ENCODE measurements around the gene SLC35D3.
"Not testable (repeated sequence)": the region's sequence is repeated elsewhere in the genome, so short reads cannot be mapped to it uniquely, and the experiment has no call there.

Gene SLC35D3

DNA sequence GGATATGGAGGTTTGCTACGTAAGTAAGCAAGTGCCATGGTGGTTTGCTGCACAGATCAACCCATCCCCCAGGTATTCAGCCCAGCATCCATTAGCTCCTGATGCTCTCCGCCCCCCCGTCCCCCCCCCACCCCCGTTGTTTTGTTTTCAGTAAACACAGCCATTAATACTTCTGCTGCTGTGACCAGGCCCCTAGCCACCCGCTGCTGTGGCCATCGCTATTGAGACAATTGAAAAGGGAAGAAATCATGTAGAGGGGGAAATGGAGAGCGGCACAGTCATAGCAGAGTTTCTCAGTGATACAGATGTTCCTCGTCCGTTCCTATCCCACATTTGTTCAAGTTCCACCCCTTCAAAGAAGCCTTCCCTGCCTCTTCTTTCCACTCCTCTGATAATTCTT lies 24.9 kb downstream of the SLC35D3 start:
- ATAC-seq (no peak), DNase-seq (no peak)
- H3K36me3 Mint-ChIP-seq (ENCODE audit: low read depth): no peaks in the 10 kb centered on the region
- H3K4me3 Mint-ChIP-seq: no peak overlapping the region
- H3K27ac Mint-ChIP-seq: no peak overlapping the region
- peaks cover 15% of the 10 kb centered on the region for H3K9me3 Mint-ChIP-seq
- H3K4me1 Mint-ChIP-seq: no peaks in the 10 kb centered on the region
- H3K27me3 Mint-ChIP-seq: peaks cover 8% of the 10 kb centered on the region

DNA sequence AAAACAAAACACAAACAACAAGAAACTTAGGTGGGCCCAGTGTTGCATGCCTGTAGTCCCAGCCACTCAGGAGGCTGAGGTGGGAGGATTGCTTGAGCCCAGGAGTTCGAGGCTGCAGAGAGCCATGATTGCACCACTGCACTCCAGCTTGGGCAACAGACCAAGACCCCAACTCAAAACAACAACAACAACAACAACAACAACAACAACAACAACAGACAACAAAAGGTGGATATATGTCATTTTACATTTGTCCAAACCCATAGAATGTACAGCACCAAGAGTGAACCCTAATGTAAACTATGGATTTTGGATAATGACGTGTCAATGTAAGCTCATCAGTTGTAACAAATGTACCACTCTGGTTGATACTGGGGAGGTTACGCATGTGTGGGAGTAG lies 27.9 kb downstream of the SLC35D3 start:
- H3K36me3 Mint-ChIP-seq (ENCODE audit: low read depth); ATAC-seq; H3K27ac Mint-ChIP-seq; H3K4me3 Mint-ChIP-seq; H3K27me3 Mint-ChIP-seq; H3K4me1 Mint-ChIP-seq; DNase-seq; H3K9me3 Mint-ChIP-seq: not testable (repeated sequence)

GRCh38 chr6:136950436-136951126 lies 28.5 kb downstream of the SLC35D3 start:
- Mint-ChIP-seq H3K27me3 (peaks cover 11% of the 10 kb centered on the region), H3K9me3 (peaks cover 8% of the 10 kb centered on the region), H3K4me1 (no peaks in the 10 kb centered on the region), H3K4me3 (no peak overlapping the region), H3K36me3 (ENCODE audit: low read depth) (no peaks in the 10 kb centered on the region), H3K27ac (no peak overlapping the region)
- ATAC-seq: no peak
- no peak for DNase-seq

DNA sequence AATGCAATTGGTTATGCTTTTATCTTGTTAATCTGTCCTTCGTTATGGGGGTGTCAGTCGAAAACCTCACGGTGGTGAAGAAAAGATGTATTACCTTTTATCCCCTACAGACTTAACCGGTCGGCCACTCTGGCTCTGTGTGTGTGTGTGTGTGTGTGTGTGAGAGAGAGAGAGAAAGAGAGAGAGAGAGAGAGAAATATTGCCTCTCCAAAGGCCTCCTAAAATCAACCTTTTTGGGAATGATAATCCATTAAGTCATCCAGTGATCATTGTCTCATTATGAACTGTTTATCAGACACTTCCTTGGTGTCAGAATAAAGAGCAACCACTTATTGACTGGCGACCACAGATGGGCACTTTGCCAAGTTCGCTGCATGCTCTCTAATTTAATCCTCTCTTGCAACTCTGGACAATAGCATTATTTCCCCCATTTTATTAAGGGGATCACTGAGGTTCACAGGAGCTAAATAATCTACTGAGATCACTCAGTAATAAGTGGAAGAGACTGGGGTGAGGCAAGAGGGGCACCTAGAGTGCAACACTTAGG lies 30.7 kb downstream of the SLC35D3 start:
- Mint-ChIP-seq H3K36me3 (ENCODE audit: low read depth) (no peaks in the 10 kb centered on the region), H3K27me3 (peaks cover 13% of the 10 kb centered on the region), H3K27ac (no peak overlapping the region), H3K9me3 (peaks cover 2% of the 10 kb centered on the region), H3K4me1 (peaks cover 6% of the 10 kb centered on the region), H3K4me3 (no peak overlapping the region)
- ATAC-seq (no peak), DNase-seq (no peak)

DNA sequence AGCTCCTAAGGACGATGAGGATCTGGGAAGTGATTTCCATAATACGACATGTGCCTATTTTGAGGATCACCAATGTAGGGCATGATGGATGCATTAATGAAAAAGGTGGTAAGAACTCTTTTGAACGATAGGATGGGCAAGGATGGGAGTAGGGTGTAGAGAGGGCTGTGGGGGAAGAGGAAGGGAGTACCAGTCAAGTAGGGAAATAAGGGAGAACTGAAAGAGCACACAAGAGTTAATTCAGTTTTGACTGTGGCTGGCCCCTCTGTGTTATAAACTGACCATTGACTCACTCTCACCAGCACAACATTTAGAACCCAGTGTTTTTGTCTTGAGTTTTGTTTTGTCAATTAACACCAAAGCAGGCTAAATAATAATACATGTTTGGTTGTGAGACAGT lies 33.0 kb downstream of the SLC35D3 start:
- no peak overlapping the region for H3K27ac Mint-ChIP-seq
- ATAC-seq (no peak), DNase-seq (no peak)
- H3K27me3 Mint-ChIP-seq: peaks cover 14% of the 10 kb centered on the region
- peaks cover 6% of the 10 kb centered on the region for H3K4me1 Mint-ChIP-seq
- H3K36me3 Mint-ChIP-seq (ENCODE audit: low read depth): no peaks in the 10 kb centered on the region
- H3K9me3 Mint-ChIP-seq: no peaks in the 10 kb centered on the region
- no peak overlapping the region for H3K4me3 Mint-ChIP-seq

- H3K4me1 Mint-ChIP-seq: peaks cover 6% of the 10 kb centered on the region
- H3K9me3 Mint-ChIP-seq: no peaks in the 10 kb centered on the region
- no peak overlapping the region for H3K4me3 Mint-ChIP-seq
- no peak for DNase-seq
- no peak overlapping the region for H3K27ac Mint-ChIP-seq
- no peak for ATAC-seq
- H3K36me3 Mint-ChIP-seq (ENCODE audit: low read depth): no peaks in the 10 kb centered on the region
- H3K27me3 Mint-ChIP-seq: peaks cover 14% of the 10 kb centered on the region
Measured at GRCh38 chr6:136956590-136957544, 34.8 kb downstream of the SLC35D3 start.

- H3K36me3 Mint-ChIP-seq (ENCODE audit: low read depth): no peaks in the 10 kb centered on the region
- no peak for DNase-seq
- H3K4me3 Mint-ChIP-seq: no peak overlapping the region
- ATAC-seq: no peak
- peaks cover 14% of the 10 kb centered on the region for H3K27me3 Mint-ChIP-seq
- H3K27ac Mint-ChIP-seq: no peak overlapping the region
- peaks cover 6% of the 10 kb centered on the region for H3K4me1 Mint-ChIP-seq
- no peaks in the 10 kb centered on the region for H3K9me3 Mint-ChIP-seq
Measured at GRCh38 chr6:136958168-136958567, 36.1 kb downstream of the SLC35D3 start.

DNA sequence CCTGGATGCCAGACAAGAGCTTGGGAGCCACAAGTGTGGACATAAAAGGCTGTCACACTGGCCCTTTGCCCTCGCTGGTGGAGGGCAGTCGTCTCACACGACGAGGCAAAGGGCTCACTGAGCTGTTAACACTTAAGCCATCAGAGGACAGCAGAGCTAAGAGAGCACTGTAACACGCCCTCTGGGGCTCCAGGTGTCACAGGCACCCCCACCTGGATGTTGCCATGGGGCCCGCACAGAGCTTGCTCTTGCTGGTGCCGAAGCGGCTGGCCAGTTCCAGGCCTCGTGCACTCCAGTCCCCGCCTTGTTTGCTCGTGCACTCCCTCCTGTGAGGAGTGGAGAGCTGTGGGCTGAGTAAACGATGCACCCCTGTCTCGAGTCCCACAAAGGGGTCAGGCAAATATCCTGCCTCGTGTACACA lies 37.4 kb downstream of the SLC35D3 start:
- Mint-ChIP-seq H3K36me3 (ENCODE audit: low read depth) (no peaks in the 10 kb centered on the region), H3K27ac (no peak overlapping the region), H3K27me3 (peaks cover 19% of the 10 kb centered on the region), H3K4me1 (peaks cover 6% of the 10 kb centered on the region), H3K9me3 (no peaks in the 10 kb centered on the region), H3K4me3 (no peak overlapping the region)
- ATAC-seq (no peak), DNase-seq (no peak)

GRCh38 chr6:136959935-136960334 lies 37.8 kb downstream of the SLC35D3 start:
- not testable (repeated sequence) for ATAC-seq; DNase-seq; H3K36me3 Mint-ChIP-seq (ENCODE audit: low read depth); H3K9me3 Mint-ChIP-seq; H3K4me3 Mint-ChIP-seq; H3K27ac Mint-ChIP-seq; H3K4me1 Mint-ChIP-seq
- peaks cover 19% of the 10 kb centered on the region for H3K27me3 Mint-ChIP-seq

DNA sequence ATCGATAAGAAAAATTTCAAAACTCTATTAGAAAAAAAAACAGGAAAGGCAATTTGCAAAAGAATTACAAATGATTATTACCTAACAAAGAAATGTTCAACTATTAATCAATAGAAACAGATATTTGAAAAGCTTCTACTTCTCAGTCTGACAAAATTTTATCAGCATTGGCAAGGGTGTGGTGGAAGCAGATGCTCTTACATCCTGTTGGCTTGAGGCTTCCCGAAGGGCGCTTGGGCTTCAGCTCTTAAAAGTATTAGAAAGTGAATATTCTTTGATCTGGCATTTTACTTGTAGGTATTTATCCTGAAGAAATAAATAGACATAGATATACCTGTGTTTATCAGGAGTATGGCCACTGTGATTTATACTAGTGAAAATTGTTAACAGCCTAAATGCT lies 38.7 kb downstream of the SLC35D3 start:
- no peaks in the 10 kb centered on the region for H3K36me3 Mint-ChIP-seq (ENCODE audit: low read depth)
- H3K27me3 Mint-ChIP-seq: peaks cover 17% of the 10 kb centered on the region
- H3K4me1 Mint-ChIP-seq: peaks cover 6% of the 10 kb centered on the region
- ATAC-seq (no peak), DNase-seq (no peak)
- no peak overlapping the region for H3K4me3 Mint-ChIP-seq
- no peak overlapping the region for H3K27ac Mint-ChIP-seq
- no peaks in the 10 kb centered on the region for H3K9me3 Mint-ChIP-seq

- no peak overlapping the region for H3K4me3 Mint-ChIP-seq
- no peak for ATAC-seq
- peaks cover 4% of the 10 kb centered on the region for H3K4me1 Mint-ChIP-seq
- peaks cover 16% of the 10 kb centered on the region for H3K27me3 Mint-ChIP-seq
- H3K27ac Mint-ChIP-seq: no peak overlapping the region
- no peak for DNase-seq
- H3K9me3 Mint-ChIP-seq: no peaks in the 10 kb centered on the region
- H3K36me3 Mint-ChIP-seq (ENCODE audit: low read depth): no peaks in the 10 kb centered on the region
Measured at GRCh38 chr6:136961848-136962247, 39.7 kb downstream of the SLC35D3 start.

- H3K9me3 Mint-ChIP-seq: no peaks in the 10 kb centered on the region
- DNase-seq (no peak), ATAC-seq (no peak)
- H3K4me3 Mint-ChIP-seq: no peak overlapping the region
- no peak overlapping the region for H3K27ac Mint-ChIP-seq
- no peaks in the 10 kb centered on the region for H3K36me3 Mint-ChIP-seq (ENCODE audit: low read depth)
- H3K4me1 Mint-ChIP-seq: no peaks in the 10 kb centered on the region
- peaks cover 14% of the 10 kb centered on the region for H3K27me3 Mint-ChIP-seq
Measured at GRCh38 chr6:136962661-136963060, 40.6 kb downstream of the SLC35D3 start.

DNA sequence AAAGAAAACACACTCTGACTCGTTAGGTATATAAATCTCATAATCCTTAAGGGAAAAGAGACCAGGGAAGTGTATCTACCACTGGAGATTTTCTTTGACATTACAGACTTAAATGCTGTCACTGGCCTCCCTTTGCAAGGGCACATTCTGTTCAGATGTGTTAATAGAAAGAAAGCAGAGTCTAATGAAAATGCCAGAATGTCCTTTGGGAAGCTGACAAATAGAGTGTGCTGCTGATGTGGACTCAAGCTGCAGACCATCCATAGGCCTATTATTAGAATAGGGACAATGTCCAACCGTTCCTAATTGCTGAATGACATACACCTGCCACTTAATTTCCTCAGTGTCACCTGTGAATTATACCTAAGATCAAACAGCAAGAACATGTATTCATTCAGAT lies 41.2 kb downstream of the SLC35D3 start:
- no peak overlapping the region for H3K4me3 Mint-ChIP-seq
- no peak for ATAC-seq
- no peaks in the 10 kb centered on the region for H3K9me3 Mint-ChIP-seq
- no peak overlapping the region for H3K27ac Mint-ChIP-seq
- H3K36me3 Mint-ChIP-seq (ENCODE audit: low read depth): no peaks in the 10 kb centered on the region
- H3K27me3 Mint-ChIP-seq: peaks cover 17% of the 10 kb centered on the region
- no peak for DNase-seq
- no peaks in the 10 kb centered on the region for H3K4me1 Mint-ChIP-seq

DNA sequence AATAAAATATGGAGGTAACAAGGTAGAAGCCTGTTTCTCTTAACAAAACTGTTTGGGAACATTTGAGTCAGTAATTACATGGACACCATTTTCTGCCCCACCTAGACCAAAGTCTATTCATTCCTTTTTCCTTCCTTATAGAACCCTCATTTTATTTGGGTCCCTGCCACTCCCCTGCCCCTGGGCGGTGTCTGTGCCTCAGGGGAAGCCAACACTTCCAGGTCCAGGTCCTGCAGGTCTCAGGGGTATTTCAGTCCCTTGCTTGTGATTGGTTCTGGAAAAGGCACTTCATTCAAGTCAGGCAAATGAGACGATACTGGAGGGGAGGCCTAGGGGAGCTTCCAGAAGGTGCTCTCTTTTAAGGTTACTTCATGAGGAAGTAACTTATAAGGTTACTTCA lies 42.3 kb downstream of the SLC35D3 start:
- no peaks in the 10 kb centered on the region for H3K4me1 Mint-ChIP-seq
- ATAC-seq: no peak
- H3K27ac Mint-ChIP-seq: no peak overlapping the region
- no peak overlapping the region for H3K4me3 Mint-ChIP-seq
- H3K27me3 Mint-ChIP-seq: peaks cover 18% of the 10 kb centered on the region
- H3K9me3 Mint-ChIP-seq: no peaks in the 10 kb centered on the region
- no peak for DNase-seq
- H3K36me3 Mint-ChIP-seq (ENCODE audit: low read depth): no peaks in the 10 kb centered on the region

Measured in activated naive CD8-positive, alpha-beta T cell treated with anti-CD3 and anti-CD28 coated beads, Interleukin-2, amount 50 U/mL, for 24 hours (primary cell).